ENCODE measurements around the gene STK11IP. TPM values are rescaled to one million over a fixed set of nuclear protein-coding genes. Genes with fewer than 3 reads are reported as not detected.

Gene STK11IP
- total and polyA plus RNA-seq, 2 of the 4 experiments (the other 2 are of a cell fraction): 14.5 to 19.7 TPM

GRCh38 chr2:219575566-219576504 lies 21.8 kb upstream of the STK11IP start (continued):
- no peak for TF ChIP-seq MXI1 (IDR thresholded peaks at IDR 0.05; ENCODE audit: borderline replicate concordance, low read depth, low read length)
- TF ChIP-seq FOS (IDR thresholded peaks at IDR 0.05; ENCODE audit: low read depth, low read length): no peak

GRCh38 chr2:219576505-219577388 lies 20.9 kb upstream of the STK11IP start:
- POLR2A ChIA-PET (ENCODE audit: unreplicated experiment): interaction anchor here (0.5 kb wide), 1 partner anchor 21 kb away, joined by 4 read pairs; no protein-coding TSS in a partner anchor
- Histone ChIP-seq H3K9me1 (ENCODE audit: insufficient read depth, low read length) (peaks cover 2% of the 10 kb centered on the region; the same call in 1 of the 2 replicates), H3K4me3 (ENCODE audit: insufficient read depth, low read depth, low read length) (no peak overlapping the region), H2BK120ac (ENCODE audit: low read depth, low read length) (no peak overlapping the region), H3K14ac (replicated peaks; ENCODE audit: low read depth, low read length) (no peak overlapping the region), H2BK5ac (ENCODE audit: low read depth, low read length, poor library complexity, severe bottlenecking) (no peak overlapping the region), H2BK20ac (ENCODE audit: low read depth, low read length) (no peak overlapping the region), H4K91ac (ENCODE audit: insufficient read depth, low read depth, low read length) (no peak overlapping the region), H3K9me3 (ENCODE audit: control insufficient read depth, insufficient read depth, low read length) (no peaks in the 10 kb centered on the region), H2BK15ac (ENCODE audit: low read depth, low read length) (no peak overlapping the region), H4K20me1 (ENCODE audit: insufficient read depth, low read length) (no peaks in the 10 kb centered on the region), H3K36me3 (ENCODE audit: control insufficient read depth, insufficient read depth, low read length) (no peaks in the 10 kb centered on the region), H3K27me3 (ENCODE audit: control insufficient read depth, insufficient read depth, low read length) (peaks cover 14% of the 10 kb centered on the region), H4K8ac (ENCODE audit: low read depth in 2 of 2, low read length in 2 of 2) (no peak overlapping the region), H3K9ac (ENCODE audit: low read depth, low read length) (no peak overlapping the region), H3K18ac (ENCODE audit: low read depth, low read length) (no peak overlapping the region), H3K4me2 (ENCODE audit: low read depth, low read length) (peak overlapping the region; percentile 89), H3K4ac (ENCODE audit: low read depth, low read length) (no peak overlapping the region), H3K79me1 (ENCODE audit: low read depth in 1 of 2, low read length in 2 of 2) (peaks cover 0 to 1% of the 10 kb centered on the region in 2 experiments; a peak in 1 of 4 replicates), H2AK5ac (ENCODE audit: low read depth, low read length) (no peak overlapping the region), H3K23ac (ENCODE audit: low read depth, low read length) (no peak overlapping the region), H3K27ac (ENCODE audit: insufficient read depth, low read length) (no peak overlapping the region), H4K5ac (ENCODE audit: low read depth, low read length) (no peak overlapping the region), H2AFZ (replicated peaks; ENCODE audit: low read length, poor library complexity) (no peak overlapping the region), H3K56ac (ENCODE audit: extremely low read depth, insufficient read depth, low read length) (no peak overlapping the region), H2AK9ac (replicated peaks; ENCODE audit: low read depth, low read length, poor library complexity) (no peak overlapping the region), H3K4me1 (ENCODE audit: control insufficient read depth, insufficient read depth, low read length) (peaks cover 11% of the 10 kb centered on the region)
- 25% methylated on average over 3 of the region's 15 CpGs; no CpG with 5 or more reads in 1 of the 2 experiments for WGBS, 2 experiments (ENCODE audit: extremely low coverage in 2 of 2, insufficient read length in 1 of 2)
- intact Hi-C loops (cut with micrococcal nuclease): loop anchor here (2.0 kb wide), 1 partner anchor 20 kb away; the partner anchor contains the start of gene STK11IP
- in situ Hi-C loops (cut with MboI; ENCODE audit: low sequenced_read_pairs): no loop called here
- peak; percentile 65 for ATAC-seq (ENCODE audit: low read depth)
- dilution Hi-C loops (cut with HindIII; ENCODE audit: low sequenced_read_pairs, unreplicated experiment): no loop called here
- BruUV-seq (replicated peaks): no TSS peak
- no peak for TF ChIP-seq MXI1 (IDR thresholded peaks at IDR 0.05; ENCODE audit: borderline replicate concordance, low read depth, low read length)
- TF ChIP-seq RFX5 (IDR thresholded peaks at IDR 0.05; ENCODE audit: low read depth, low read length): no peak
- TF ChIP-seq MAFK (IDR thresholded peaks at IDR 0.05; ENCODE audit: low read depth, low read length): peak; percentile 25; the same call in 1 of the 2 replicates
- DNase-seq: peak; percentile 13
- CTCF ChIA-PET: no interaction called here

Data from IMR-90 (cell line).